WTC11 (cell line): ENCODE measurements around the gene RWDD4. TPM values are rescaled to one million over a fixed set of nuclear protein-coding genes. Genes with fewer than 3 reads are reported as not detected.

ENCODE experiments used
- ATAC-seq: fragments of 200-7000 bp; cut with Tn5 transposase; 2 replicates; pipeline ENCODE4 v1.10.0; 2021; ENCODE audit warnings: mild to moderate bottlenecking, moderate library complexity
- CTCF ChIA-PET: fragments of 300-600 bp; sonication (Branson Sonifier 250); formaldehyde crosslinking; loops from one replicate; lab custom pipeline; 2021; ENCODE audit warnings: antibody characterized with exemption; lab: Charles Lee
- POLR2A ChIA-PET: fragments of 350-600 bp; sonication (Branson Sonifier 250); formaldehyde crosslinking; loops from one replicate; lab custom pipeline; 2021; ENCODE audit warnings: antibody characterized with exemption; lab: Charles Lee
- DNase-seq: peaks from one replicate; pipeline ENCODE4 v3.0.0; 2021; ENCODE audit warnings: low spot score
- H3K27ac Mint-ChIP-seq: 2 replicates; pipeline ENCODE4 v1.8.0; 2021; ENCODE audit warnings: mixed read lengths
- H3K27me3 Mint-ChIP-seq: 2 replicates; pipeline ENCODE4 v1.8.0; 2021; ENCODE audit warnings: low read depth, mild to moderate bottlenecking, moderate library complexity, mixed read lengths
- H3K36me3 Mint-ChIP-seq: 2 replicates; pipeline ENCODE4 v1.8.0; 2021; ENCODE audit warnings: mixed read lengths
- H3K4me1 Mint-ChIP-seq: 2 replicates; pipeline ENCODE4 v1.8.0; 2022; ENCODE audit warnings: mixed read lengths
- H3K4me3 Mint-ChIP-seq: 2 replicates; pipeline ENCODE4 v1.8.0; 2021; ENCODE audit warnings: mild to moderate bottlenecking, moderate library complexity, mixed read lengths
- H3K9me3 Mint-ChIP-seq: 2 replicates; pipeline ENCODE4 v1.8.0; 2021; ENCODE audit warnings: mixed read lengths
- ETV6 ChIP-seq: sonication (generic); formaldehyde crosslinking; IDR thresholded peaks from 2 replicates; pipeline ENCODE4 v1.8.1; 2022; ENCODE audit warnings: mild to moderate bottlenecking, missing genetic modification reagents
- FOXK1 ChIP-seq: sonication (generic); formaldehyde crosslinking; IDR thresholded peaks from 2 replicates; pipeline ENCODE4 v1.8.0; 2022; ENCODE audit warnings: mild to moderate bottlenecking, moderate library complexity, missing genetic modification reagents
- RELA ChIP-seq: sonication (generic); formaldehyde crosslinking; IDR thresholded peaks from 2 replicates; pipeline ENCODE4 v1.8.1; 2022; ENCODE audit warnings: missing genetic modification reagents, mild to moderate bottlenecking, borderline replicate concordance
- ZNF138 ChIP-seq: sonication (generic); formaldehyde crosslinking; conservative IDR thresholded peaks from 2 replicates; pipeline ENCODE4 v1.8.1; 2022; ENCODE audit warnings: mild to moderate bottlenecking, moderate library complexity, missing genetic modification reagents
- total RNA-seq: library from RNA; stranded (reverse); gene quantifications from 3 replicates; pipeline ENCODE4 v1.2.3, GENCODE V29; 2021
- TF ChIP-seq, protein P1 (sequence below): sonication (generic); formaldehyde crosslinking; IDR thresholded peaks from 2 replicates; pipeline ENCODE4 v1.8.0; 2022; ENCODE audit warnings: missing genetic modification reagents
- TF ChIP-seq, protein P2 (sequence below): sonication (generic); formaldehyde crosslinking; IDR thresholded peaks from 2 replicates; pipeline ENCODE4 v1.8.0; 2023; ENCODE audit warnings: mild to moderate bottlenecking, missing genetic modification reagents
- TF ChIP-seq, protein P3 (sequence below): fragments of 250-450 bp; sonication (Bioruptor Pico); conservative IDR thresholded peaks from 2 replicates; pipeline ENCODE4 v1.9.0; 2021; ENCODE audit warnings: mild to moderate bottlenecking
- TF ChIP-seq, protein P4 (sequence below): sonication (generic); formaldehyde crosslinking; IDR thresholded peaks from 2 replicates; pipeline ENCODE4 v1.8.1; 2023; ENCODE audit warnings: mild to moderate bottlenecking, missing genetic modification reagents, moderate library complexity
- TF ChIP-seq, protein P5 (sequence below): sonication (generic); formaldehyde crosslinking; IDR thresholded peaks from 2 replicates; pipeline ENCODE4 v1.8.1; 2023; ENCODE audit warnings: mild to moderate bottlenecking, missing genetic modification reagents
- TF ChIP-seq, protein P6 (sequence below): fragments of 250-450 bp; sonication (Bioruptor Pico); IDR thresholded peaks from 2 replicates; pipeline ENCODE4 v1.8.0; 2021; ENCODE audit warnings: mild to moderate bottlenecking

RWDD4 gene
- total RNA-seq, 1 experiment from 2014 or later: 17.8 TPM

DNA sequence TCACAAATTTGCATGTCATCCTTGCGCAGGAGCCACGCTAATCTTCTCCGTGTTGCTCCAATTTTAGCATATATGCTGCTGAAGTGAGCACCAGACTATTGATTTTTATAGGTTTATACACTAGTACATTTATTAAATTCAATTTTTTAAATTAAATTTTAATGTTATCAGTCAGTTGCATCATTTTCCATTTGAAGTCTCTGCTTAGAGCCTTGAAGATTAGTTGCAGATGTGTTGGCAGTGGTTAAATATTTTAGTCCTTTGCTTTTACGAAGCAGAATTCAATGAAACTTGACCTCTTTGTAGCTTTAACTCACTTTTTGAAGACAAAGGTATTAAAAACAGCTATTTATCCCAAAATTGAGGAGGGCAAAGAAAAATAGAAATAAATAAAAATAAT, 16.6 kb upstream of the RWDD4 start (continued):
- TF ChIP-seq, protein P1, sequence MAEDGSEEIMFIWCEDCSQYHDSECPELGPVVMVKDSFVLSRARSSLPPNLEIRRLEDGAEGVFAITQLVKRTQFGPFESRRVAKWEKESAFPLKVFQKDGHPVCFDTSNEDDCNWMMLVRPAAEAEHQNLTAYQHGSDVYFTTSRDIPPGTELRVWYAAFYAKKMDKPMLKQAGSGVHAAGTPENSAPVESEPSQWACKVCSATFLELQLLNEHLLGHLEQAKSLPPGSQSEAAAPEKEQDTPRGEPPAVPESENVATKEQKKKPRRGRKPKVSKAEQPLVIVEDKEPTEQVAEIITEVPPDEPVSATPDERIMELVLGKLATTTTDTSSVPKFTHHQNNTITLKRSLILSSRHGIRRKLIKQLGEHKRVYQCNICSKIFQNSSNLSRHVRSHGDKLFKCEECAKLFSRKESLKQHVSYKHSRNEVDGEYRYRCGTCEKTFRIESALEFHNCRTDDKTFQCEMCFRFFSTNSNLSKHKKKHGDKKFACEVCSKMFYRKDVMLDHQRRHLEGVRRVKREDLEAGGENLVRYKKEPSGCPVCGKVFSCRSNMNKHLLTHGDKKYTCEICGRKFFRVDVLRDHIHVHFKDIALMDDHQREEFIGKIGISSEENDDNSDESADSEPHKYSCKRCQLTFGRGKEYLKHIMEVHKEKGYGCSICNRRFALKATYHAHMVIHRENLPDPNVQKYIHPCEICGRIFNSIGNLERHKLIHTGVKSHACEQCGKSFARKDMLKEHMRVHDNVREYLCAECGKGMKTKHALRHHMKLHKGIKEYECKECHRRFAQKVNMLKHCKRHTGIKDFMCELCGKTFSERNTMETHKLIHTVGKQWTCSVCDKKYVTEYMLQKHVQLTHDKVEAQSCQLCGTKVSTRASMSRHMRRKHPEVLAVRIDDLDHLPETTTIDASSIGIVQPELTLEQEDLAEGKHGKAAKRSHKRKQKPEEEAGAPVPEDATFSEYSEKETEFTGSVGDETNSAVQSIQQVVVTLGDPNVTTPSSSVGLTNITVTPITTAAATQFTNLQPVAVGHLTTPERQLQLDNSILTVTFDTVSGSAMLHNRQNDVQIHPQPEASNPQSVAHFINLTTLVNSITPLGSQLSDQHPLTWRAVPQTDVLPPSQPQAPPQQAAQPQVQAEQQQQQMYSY (CRISPR knock-in tag): no peak
- TF ChIP-seq, protein P2, sequence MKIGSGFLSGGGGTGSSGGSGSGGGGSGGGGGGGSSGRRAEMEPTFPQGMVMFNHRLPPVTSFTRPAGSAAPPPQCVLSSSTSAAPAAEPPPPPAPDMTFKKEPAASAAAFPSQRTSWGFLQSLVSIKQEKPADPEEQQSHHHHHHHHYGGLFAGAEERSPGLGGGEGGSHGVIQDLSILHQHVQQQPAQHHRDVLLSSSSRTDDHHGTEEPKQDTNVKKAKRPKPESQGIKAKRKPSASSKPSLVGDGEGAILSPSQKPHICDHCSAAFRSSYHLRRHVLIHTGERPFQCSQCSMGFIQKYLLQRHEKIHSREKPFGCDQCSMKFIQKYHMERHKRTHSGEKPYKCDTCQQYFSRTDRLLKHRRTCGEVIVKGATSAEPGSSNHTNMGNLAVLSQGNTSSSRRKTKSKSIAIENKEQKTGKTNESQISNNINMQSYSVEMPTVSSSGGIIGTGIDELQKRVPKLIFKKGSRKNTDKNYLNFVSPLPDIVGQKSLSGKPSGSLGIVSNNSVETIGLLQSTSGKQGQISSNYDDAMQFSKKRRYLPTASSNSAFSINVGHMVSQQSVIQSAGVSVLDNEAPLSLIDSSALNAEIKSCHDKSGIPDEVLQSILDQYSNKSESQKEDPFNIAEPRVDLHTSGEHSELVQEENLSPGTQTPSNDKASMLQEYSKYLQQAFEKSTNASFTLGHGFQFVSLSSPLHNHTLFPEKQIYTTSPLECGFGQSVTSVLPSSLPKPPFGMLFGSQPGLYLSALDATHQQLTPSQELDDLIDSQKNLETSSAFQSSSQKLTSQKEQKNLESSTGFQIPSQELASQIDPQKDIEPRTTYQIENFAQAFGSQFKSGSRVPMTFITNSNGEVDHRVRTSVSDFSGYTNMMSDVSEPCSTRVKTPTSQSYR (CRISPR knock-in tag): no peak
- no peak for TF ChIP-seq FOXK1 (CRISPR knock-in tag)
- TF ChIP-seq RELA (CRISPR knock-in tag): no peak
- no peak for TF ChIP-seq ETV6 (CRISPR knock-in tag)
- TF ChIP-seq, protein P3, sequence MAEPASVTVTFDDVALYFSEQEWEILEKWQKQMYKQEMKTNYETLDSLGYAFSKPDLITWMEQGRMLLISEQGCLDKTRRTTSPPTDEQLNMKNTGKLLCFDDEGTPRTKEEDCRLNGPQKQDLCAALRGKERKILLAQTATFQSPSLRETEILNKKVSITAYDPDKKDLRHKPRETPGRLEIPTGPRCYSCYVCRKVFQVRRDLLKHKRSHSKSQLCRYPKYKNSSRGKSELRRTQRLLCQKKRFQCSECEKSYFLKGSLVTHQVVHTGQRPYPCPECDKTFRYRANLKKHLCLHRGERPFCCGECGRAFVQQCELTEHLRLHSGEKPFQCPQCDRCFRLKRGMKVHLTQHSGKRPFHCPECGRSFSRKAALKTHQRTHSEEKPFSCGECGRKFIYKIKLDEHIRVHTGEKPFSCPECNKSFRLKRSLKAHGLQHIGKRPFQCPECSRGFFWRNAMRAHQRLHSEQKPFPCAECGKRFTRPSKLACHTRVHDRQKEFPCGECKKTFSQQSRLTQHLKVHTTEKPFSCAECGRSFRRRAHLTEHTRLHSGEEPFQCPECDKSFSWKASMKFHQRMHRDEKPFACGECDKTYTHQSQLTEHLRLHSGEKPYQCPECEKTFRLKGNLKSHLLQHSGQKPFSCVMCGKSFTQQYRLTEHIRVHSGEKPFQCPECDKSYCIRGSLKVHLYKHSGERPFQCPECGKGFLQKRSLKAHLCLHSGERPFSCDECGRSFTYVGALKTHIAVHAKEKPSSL (CRISPR knock-in tag): no peak
- TF ChIP-seq, protein P4, sequence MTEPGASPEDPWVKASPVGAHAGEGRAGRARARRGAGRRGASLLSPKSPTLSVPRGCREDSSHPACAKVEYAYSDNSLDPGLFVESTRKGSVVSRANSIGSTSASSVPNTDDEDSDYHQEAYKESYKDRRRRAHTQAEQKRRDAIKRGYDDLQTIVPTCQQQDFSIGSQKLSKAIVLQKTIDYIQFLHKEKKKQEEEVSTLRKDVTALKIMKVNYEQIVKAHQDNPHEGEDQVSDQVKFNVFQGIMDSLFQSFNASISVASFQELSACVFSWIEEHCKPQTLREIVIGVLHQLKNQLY: no peak
- TF ChIP-seq, protein P5, sequence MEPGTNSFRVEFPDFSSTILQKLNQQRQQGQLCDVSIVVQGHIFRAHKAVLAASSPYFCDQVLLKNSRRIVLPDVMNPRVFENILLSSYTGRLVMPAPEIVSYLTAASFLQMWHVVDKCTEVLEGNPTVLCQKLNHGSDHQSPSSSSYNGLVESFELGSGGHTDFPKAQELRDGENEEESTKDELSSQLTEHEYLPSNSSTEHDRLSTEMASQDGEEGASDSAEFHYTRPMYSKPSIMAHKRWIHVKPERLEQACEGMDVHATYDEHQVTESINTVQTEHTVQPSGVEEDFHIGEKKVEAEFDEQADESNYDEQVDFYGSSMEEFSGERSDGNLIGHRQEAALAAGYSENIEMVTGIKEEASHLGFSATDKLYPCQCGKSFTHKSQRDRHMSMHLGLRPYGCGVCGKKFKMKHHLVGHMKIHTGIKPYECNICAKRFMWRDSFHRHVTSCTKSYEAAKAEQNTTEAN: no peak

DNA sequence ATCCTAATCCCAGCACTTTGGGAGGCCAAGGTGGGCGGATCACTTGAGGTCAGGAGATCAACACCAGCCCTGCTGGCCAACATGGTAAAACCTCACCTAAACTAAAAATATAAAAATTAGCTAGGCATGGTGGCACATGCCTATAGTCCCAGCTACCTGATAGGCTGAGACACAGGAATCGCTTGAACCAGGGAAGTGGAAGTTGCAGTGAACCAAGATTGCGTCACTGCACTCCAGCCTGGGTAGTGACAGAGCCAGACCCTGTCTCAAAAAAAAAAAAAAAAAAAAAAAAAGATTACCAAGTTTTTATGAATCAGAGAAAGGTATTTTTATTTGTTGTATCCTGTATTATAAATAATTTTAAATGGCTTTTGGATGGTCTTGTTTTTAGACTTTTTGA, 15.2 kb upstream of the RWDD4 start:
- TF ChIP-seq, protein P2 (CRISPR knock-in tag): no peak
- TF ChIP-seq ZNF138: no peak
- TF ChIP-seq, protein P6, sequence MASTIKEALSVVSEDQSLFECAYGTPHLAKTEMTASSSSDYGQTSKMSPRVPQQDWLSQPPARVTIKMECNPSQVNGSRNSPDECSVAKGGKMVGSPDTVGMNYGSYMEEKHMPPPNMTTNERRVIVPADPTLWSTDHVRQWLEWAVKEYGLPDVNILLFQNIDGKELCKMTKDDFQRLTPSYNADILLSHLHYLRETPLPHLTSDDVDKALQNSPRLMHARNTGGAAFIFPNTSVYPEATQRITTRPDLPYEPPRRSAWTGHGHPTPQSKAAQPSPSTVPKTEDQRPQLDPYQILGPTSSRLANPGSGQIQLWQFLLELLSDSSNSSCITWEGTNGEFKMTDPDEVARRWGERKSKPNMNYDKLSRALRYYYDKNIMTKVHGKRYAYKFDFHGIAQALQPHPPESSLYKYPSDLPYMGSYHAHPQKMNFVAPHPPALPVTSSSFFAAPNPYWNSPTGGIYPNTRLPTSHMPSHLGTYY: no peak
- no peaks in the 10 kb centered on the region for H3K27me3 Mint-ChIP-seq
- no peak overlapping the region for H3K4me3 Mint-ChIP-seq
- ChIA-PET POLR2A (no interaction called here), CTCF (no interaction called here)
- no peaks in the 10 kb centered on the region for H3K4me1 Mint-ChIP-seq
- no peak for ATAC-seq
- peaks cover 33% of the 10 kb centered on the region for H3K36me3 Mint-ChIP-seq
- no peaks in the 10 kb centered on the region for H3K9me3 Mint-ChIP-seq
- no peak for DNase-seq
- H3K27ac Mint-ChIP-seq: no peak overlapping the region
